T-cell (primary cell): ENCODE measurements around the gene TGFB1. TPM values are rescaled to one million over a fixed set of nuclear protein-coding genes. Genes with fewer than 3 reads are reported as not detected.
A peak's percentile ranks its signal among the peaks of the same experiment; 100 is the strongest.

Experiments used
- ATAC-seq, 4 experiments: fragments of 200-7000 bp in 3 of 4; fragments of 150-1000 bp in 1 of 4; cut with Tn5 transposase; replicated peaks in 1 of 4; 1 replicate in 3 of 4; 2 replicates in 1 of 4; pipeline ENCODE4 v1.10.0; 2021; ENCODE audit warnings: moderate library complexity in 3 of 4, mild to moderate bottlenecking in 2 of 4, moderate number of reproducible peaks in 1 of 4
- CTCF ChIA-PET, 2 donors: fragments of 300-600 bp; sonication (Branson Sonifier 250); formaldehyde crosslinking; loops; one replicate each; lab custom pipeline; 2022; ENCODE audit warnings: antibody characterized with exemption in 2 of 2; lab: Charles Lee
- POLR2A ChIA-PET, 2 donors: fragments of 300-600 bp; sonication (Branson Sonifier 250); formaldehyde crosslinking; loops; one replicate each; lab custom pipeline; 2022; ENCODE audit warnings: antibody characterized with exemption in 2 of 2; lab: Charles Lee
- DNase-seq, 35 experiments: peaks; one replicate each; pipeline versions ENCODE4 v3.0.0 to v3.0.0-alpha.2; 2013 to 2023
- H3K27ac ChIP-seq: one replicate; pipeline ENCODE4 v1.5.1; 2013; ENCODE audit warnings: low read length
- H3K27me3 ChIP-seq, 2 experiments: replicated peaks in 1 of 2; 1 replicate in 1 of 2; 2 replicates in 1 of 2; pipeline versions ENCODE4 v1.6.1 to v1.7.0; 2013; ENCODE audit warnings: low read length in 1 of 2, mixed read lengths in 1 of 2; ENCODE audit not compliant: control insufficient read depth in 2 of 2, insufficient read depth in 2 of 2; ENCODE audit errors: extremely low read depth in 1 of 2
- H3K36me3 ChIP-seq, 2 donors: 1 replicate in 1 of 2; 2 replicates in 1 of 2; pipeline versions ENCODE4 v1.6.1 to v1.7.0; 2013; ENCODE audit warnings: low read length in 1 of 2; ENCODE audit not compliant: control insufficient read depth in 2 of 2, insufficient read depth in 1 of 2; ENCODE audit errors: extremely low read depth in 1 of 2
- H3K4me1 ChIP-seq, 2 experiments: 1 replicate in 1 of 2; 2 replicates in 1 of 2; pipeline versions ENCODE4 v1.6.1 to v1.7.0; 2013; ENCODE audit warnings: low read length in 2 of 2, mixed read lengths in 1 of 2; ENCODE audit not compliant: insufficient read depth in 2 of 2, control insufficient read depth in 1 of 2; ENCODE audit errors: extremely low read depth in 1 of 2
- H3K4me3 ChIP-seq, 2 donors: 1 replicate in 1 of 2; 2 replicates in 1 of 2; pipeline versions ENCODE4 v1.5.1 to v1.7.0; 2013; ENCODE audit warnings: mild to moderate bottlenecking in 2 of 2, low read length in 1 of 2, moderate library complexity in 1 of 2; ENCODE audit not compliant: control insufficient read depth in 1 of 2; ENCODE audit errors: extremely low read depth in 1 of 2
- H3K9me3 ChIP-seq: 2 replicates; pipeline ENCODE4 v1.7.0; 2013
- H3K27ac Mint-ChIP-seq, 2 donors: one replicate each; pipeline ENCODE4 v1.8.0; 2020 to 2021; ENCODE audit warnings: mild to moderate bottlenecking in 2 of 2, mixed read lengths in 2 of 2
- H3K27me3 Mint-ChIP-seq, 2 donors: one replicate each; pipeline ENCODE4 v1.8.0; 2021 to 2022; ENCODE audit warnings: mixed read lengths in 2 of 2
- H3K36me3 Mint-ChIP-seq: one replicate; pipeline ENCODE4 v1.8.0; 2021; ENCODE audit warnings: mixed read lengths
- H3K4me1 Mint-ChIP-seq, 3 donors: one replicate each; pipeline ENCODE4 v1.8.0; 2020 to 2022; ENCODE audit warnings: mixed read lengths in 3 of 3, mild to moderate bottlenecking in 1 of 3
- H3K4me3 Mint-ChIP-seq, 3 donors: one replicate each; pipeline ENCODE4 v1.8.0; 2020 to 2022; ENCODE audit warnings: mild to moderate bottlenecking in 3 of 3, mixed read lengths in 3 of 3, moderate library complexity in 3 of 3
- H3K9me3 Mint-ChIP-seq, 3 donors: one replicate each; pipeline ENCODE4 v1.8.0; 2020 to 2022; ENCODE audit warnings: mixed read lengths in 3 of 3
- WGBS: methylation state at CpG from one replicate; pipeline ENCODE4 v1.1.5; 2013; ENCODE audit warnings: missing lambda C conversion rate; ENCODE audit not compliant: insufficient coverage; 5-methylcytosine and 5-hydroxymethylcytosine counted together
- total RNA-seq, 35 experiments: library from RNA in 6 of 35; stranded (reverse) in 6 of 35; fragments of 120-200 nt in 1 of 35; gene quantifications; one replicate each; pipeline versions ENCODE4 v1.2.1 to v1.2.4 and lab custom pipeline; 2013 to 2026

Gene TGFB1
- total RNA-seq, 5 donors from 2014 or later (not counting 1 experiment from before 2014, with no cell fraction given), result 170 to 412 (median 206) TPM

- H3K27ac Mint-ChIP-seq, result no peak overlapping the region
- Histone ChIP-seq H3K4me1 (peaks cover 15 to 73% of the 10 kb centered on the region in 2 experiments), H3K27me3 (no peaks in the 10 kb centered on the region), H3K9me3 (no peaks in the 10 kb centered on the region), H3K36me3 (peaks cover 8 to 70% of the 10 kb centered on the region in 2 donors), H3K4me3 (no peak overlapping the region), H3K27ac (no peak overlapping the region)
- H3K4me1 Mint-ChIP-seq, result peaks cover 50 to 56% (median 55%) of the 10 kb centered on the region in 3 donors
- ATAC-seq (no peak), DNase-seq (no peak)
- POLR2A ChIA-PET, result no interaction called here
- peaks cover 35% of the 10 kb centered on the region for H3K36me3 Mint-ChIP-seq
- H3K4me3 Mint-ChIP-seq, result peak overlapping the region in 1 of 3 donors; percentile 54
- H3K9me3 Mint-ChIP-seq, result no peaks in the 10 kb centered on the region
- WGBS, result 95% methylated on average over 13 of the region's 16 CpGs
- CTCF ChIA-PET, result interaction anchor here in 1 of 2 donors (0.5 kb wide), 1 partner anchor 40 kb away, joined by 3 read pairs; no protein-coding TSS in a partner anchor
- H3K27me3 Mint-ChIP-seq, result no peaks in the 10 kb centered on the region
Measured at GRCh38 chr19:41332000-41332399, 21.7 kb downstream of the TGFB1 start.

GRCh38 chr19:41330946-41331678 is 22.6 kb downstream of the TGFB1 start:
- DNase-seq, result no peak
- Histone ChIP-seq H3K27ac (peak overlapping the region; percentile 25), H3K36me3 (peaks cover 8 to 64% of the 10 kb centered on the region in 2 donors), H3K9me3 (no peaks in the 10 kb centered on the region), H3K4me3 (no peak overlapping the region), H3K27me3 (no peaks in the 10 kb centered on the region), H3K4me1 (peaks cover 18 to 77% of the 10 kb centered on the region in 2 experiments)
- POLR2A ChIA-PET, result interaction anchor here (0.5 to 0.6 kb wide), 2 partner anchors 8 to 563 kb away, joined by 4 to 7 read pairs; no protein-coding TSS in a partner anchor
- Mint-ChIP-seq H3K27me3 (no peaks in the 10 kb centered on the region), H3K27ac (peak overlapping the region; percentile 5 to 19), H3K4me3 (peak overlapping the region in 1 of 3 donors; percentile 54), H3K36me3 (peaks cover 37% of the 10 kb centered on the region), H3K4me1 (peaks cover 57 to 64% (median 58%) of the 10 kb centered on the region in 3 donors), H3K9me3 (no peaks in the 10 kb centered on the region)
- 83% methylated on average over 20 of the region's 47 CpGs for WGBS
- CTCF ChIA-PET, result interaction anchor here (0.6 to 0.8 kb wide), 3 partner anchors 17 to 782 kb away, joined by 3 to 5 read pairs (median 3); no protein-coding TSS in a partner anchor
- no peak for ATAC-seq

GRCh38 chr19:41330481-41330880 is 23.2 kb downstream of the TGFB1 start:
- H3K4me1 ChIP-seq, result peaks cover 18 to 80% of the 10 kb centered on the region in 2 experiments
- ChIA-PET POLR2A (no interaction called here), CTCF (interaction anchor here in 1 of 2 donors (0.7 kb wide), 1 partner anchor 760 kb away, joined by 7 read pairs; no protein-coding TSS in a partner anchor)
- 85% methylated on average over 3 of the region's 4 CpGs for WGBS
- H3K9me3 Mint-ChIP-seq, result no peaks in the 10 kb centered on the region
- no peaks in the 10 kb centered on the region for H3K9me3 ChIP-seq
- ATAC-seq (no peak), DNase-seq (no peak)
- no peaks in the 10 kb centered on the region for H3K27me3 ChIP-seq
- peak overlapping the region in 1 of 3 donors; percentile 29 for H3K4me3 Mint-ChIP-seq
- peak overlapping the region; percentile 58 to 71 for H3K27ac Mint-ChIP-seq
- peaks cover 8 to 64% of the 10 kb centered on the region in 2 donors for H3K36me3 ChIP-seq
- H3K36me3 Mint-ChIP-seq, result peaks cover 35% of the 10 kb centered on the region
- no peaks in the 10 kb centered on the region for H3K27me3 Mint-ChIP-seq
- H3K27ac ChIP-seq, result peak overlapping the region; percentile 25
- H3K4me3 ChIP-seq, result no peak overlapping the region
- H3K4me1 Mint-ChIP-seq, result peaks cover 57 to 64% (median 64%) of the 10 kb centered on the region in 3 donors

- POLR2A ChIA-PET, result interaction anchor here (0.6 to 1.1 kb wide), 3 partner anchors 19 to 981 kb away, joined by 3 to 5 read pairs (median 3); no protein-coding TSS in a partner anchor
- DNase-seq (no peak), ATAC-seq (no peak)
- H3K36me3 ChIP-seq, result peaks cover 8 to 63% of the 10 kb centered on the region in 2 donors
- peak overlapping the region; percentile 81 for H3K27ac ChIP-seq
- Mint-ChIP-seq H3K27ac (peak overlapping the region; percentile 92 to 96), H3K27me3 (no peaks in the 10 kb centered on the region), H3K4me1 (peaks cover 61 to 74% (median 73%) of the 10 kb centered on the region in 3 donors), H3K36me3 (peaks cover 29% of the 10 kb centered on the region), H3K4me3 (peak overlapping the region; percentile 72 to 75 (median 74)), H3K9me3 (no peaks in the 10 kb centered on the region)
- peak overlapping the region in 1 of 2 donors; percentile 3 for H3K4me3 ChIP-seq
- H3K27me3 ChIP-seq, result no peaks in the 10 kb centered on the region
- CTCF ChIA-PET, result interaction anchor here in 1 of 2 donors (0.6 to 2.1 kb wide), 2 partner anchors 26 to 66 kb away, joined by 3 to 6 read pairs; no protein-coding TSS in a partner anchor
- no CpG with 5 or more reads among the region's 1 CpG for WGBS
- no peaks in the 10 kb centered on the region for H3K9me3 ChIP-seq
- H3K4me1 ChIP-seq, result peaks cover 18 to 85% of the 10 kb centered on the region in 2 experiments
Measured at GRCh38 chr19:41328842-41329225, 24.9 kb downstream of the TGFB1 start.

- H3K36me3 Mint-ChIP-seq, result peaks cover 29% of the 10 kb centered on the region
Measured at GRCh38 chr19:41328157-41328841, 25.4 kb downstream of the TGFB1 start.

More at GRCh38 chr19:41328157-41328841, 25.4 kb downstream of the TGFB1 start:
- ChIA-PET CTCF (interaction anchor here in 1 of 2 donors (2.0 to 2.1 kb wide), 2 partner anchors 23 to 66 kb away, joined by 6 to 7 read pairs; no protein-coding TSS in a partner anchor), POLR2A (interaction anchor here (0.6 to 1.6 kb wide), 8 partner anchors 13 to 981 kb away, joined by 3 to 5 read pairs (median 4); partner anchors contain the start of genes B9D2 (in 1 of the 2) and TGFB1 (in 1 of the 2))
- no peaks in the 10 kb centered on the region for H3K9me3 ChIP-seq
- peak overlapping the region; percentile 81 for H3K27ac ChIP-seq
- no peaks in the 10 kb centered on the region for H3K27me3 ChIP-seq
- H3K4me3 Mint-ChIP-seq, result peak overlapping the region; percentile 72 to 75 (median 74)
- H3K36me3 ChIP-seq, result peaks cover 8 to 63% of the 10 kb centered on the region in 2 donors
- peaks cover 62 to 76% (median 70%) of the 10 kb centered on the region in 3 donors for H3K4me1 Mint-ChIP-seq
- DNase-seq (peak in 3 of 35 experiments; percentile 21 to 42 (median 23)), ATAC-seq (peak in 3 of 4 experiments; percentile 18 to 30 (median 22))
- 8% methylated on average over 15 of the region's 22 CpGs for WGBS
- peak overlapping the region; percentile 92 to 96 for H3K27ac Mint-ChIP-seq
- H3K9me3 Mint-ChIP-seq, result no peaks in the 10 kb centered on the region
- H3K4me1 ChIP-seq, result peaks cover 18 to 90% of the 10 kb centered on the region in 2 experiments
- H3K4me3 ChIP-seq, result peak overlapping the region; percentile 3 to 40
- no peaks in the 10 kb centered on the region for H3K27me3 Mint-ChIP-seq
